ENCODE results near the gene PIM2.

PIM2 gene

DNA sequence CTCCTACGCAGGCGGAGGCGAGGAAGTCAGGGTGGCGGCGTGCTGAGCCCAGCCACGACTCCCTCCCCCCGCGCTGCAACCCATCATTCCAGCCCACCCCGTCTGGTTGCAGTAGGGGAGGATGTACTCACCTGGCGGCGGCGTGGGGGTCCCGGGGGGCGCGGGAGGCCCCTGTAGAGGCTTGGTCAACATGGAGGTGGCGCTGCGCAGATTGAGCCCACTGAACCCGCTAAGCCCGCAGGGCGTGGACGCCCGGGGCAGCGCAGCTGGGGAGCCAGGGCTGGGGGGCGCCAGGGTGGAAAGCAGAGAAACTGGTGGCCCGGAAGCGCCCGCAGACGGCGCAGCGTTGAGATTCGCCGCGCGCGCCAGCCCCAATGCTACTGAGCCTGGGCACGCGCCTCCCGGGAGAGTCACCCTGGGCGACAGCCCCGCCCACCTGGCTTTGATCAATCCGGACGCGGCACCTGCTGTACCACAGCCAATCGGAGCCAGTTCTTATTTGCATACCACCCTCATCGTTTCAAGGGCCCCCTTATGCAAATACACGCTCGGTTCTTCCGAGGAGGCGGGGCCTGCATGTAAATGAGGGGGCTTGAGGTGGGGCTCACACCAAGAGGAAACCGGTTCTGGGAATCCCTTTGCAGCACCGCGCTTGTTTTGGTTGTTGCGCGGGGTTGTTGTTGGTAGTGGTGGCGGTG, at the start of gene PIM2:
PIM2 (minus strand) TSS at position 382 of the 698 bp plus-strand sequence; CDS start at position 192, 190 bp downstream.
- DNase-seq, result peak; percentile 88

DNA sequence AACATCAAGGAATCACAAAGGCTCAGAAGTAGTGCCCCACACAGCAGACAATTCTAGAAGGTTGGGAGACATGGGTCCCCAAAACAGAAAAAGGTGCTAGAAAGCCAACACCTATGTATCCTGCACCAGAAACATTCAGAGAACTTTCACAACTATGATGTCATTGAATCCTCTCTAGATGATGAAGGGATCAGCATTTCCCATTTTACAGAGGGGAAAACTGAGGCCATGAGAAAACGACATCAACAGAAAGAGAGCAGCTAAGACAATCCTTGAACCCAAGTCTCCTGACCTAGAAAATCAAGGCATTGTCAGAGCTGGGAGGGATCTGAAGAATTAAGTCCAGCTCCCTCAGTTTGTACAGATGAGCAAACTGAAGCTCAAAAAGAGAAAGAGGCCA, 49.6 kb upstream of the PIM2 start:
- DNase-seq, result no peak

DNA sequence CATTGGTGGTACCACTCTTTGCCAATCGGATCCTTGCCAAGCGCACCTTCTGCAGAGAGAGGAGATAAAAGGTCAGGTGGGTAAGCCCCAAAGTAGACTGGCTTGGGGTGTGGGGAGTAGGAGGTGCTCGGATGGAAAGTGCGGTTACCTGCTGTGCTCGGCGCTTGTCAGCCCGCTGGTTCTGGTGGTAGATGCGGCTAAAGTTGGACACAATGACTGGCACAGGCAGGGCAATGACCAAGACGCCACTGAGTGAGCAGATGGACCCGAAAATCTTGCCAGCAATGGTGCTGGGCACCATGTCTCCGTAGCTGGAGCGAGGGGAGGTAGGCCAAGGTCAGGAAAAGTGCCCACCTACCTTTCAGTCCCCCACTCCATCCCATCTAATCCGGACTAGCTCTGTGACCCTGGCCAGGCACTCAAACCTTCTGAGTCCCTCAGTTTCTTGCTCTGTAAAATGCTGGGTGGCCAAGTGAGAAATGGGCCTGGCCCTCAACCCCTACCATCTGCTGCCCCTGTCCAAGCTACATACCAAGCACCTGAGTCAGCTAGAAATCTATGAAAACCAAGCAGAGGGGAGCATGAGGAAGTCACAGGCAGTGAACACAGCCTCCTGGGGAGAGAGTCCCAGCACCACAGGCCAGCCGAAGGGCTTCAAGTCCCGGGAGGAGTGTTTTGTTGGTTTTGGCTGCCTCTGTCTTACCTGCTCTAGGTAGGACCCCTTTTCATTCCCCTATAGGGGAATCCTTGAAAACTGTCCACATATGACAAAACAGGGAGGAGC, 48.2 kb upstream of the PIM2 start:
- DNase-seq, result no peak

DNA sequence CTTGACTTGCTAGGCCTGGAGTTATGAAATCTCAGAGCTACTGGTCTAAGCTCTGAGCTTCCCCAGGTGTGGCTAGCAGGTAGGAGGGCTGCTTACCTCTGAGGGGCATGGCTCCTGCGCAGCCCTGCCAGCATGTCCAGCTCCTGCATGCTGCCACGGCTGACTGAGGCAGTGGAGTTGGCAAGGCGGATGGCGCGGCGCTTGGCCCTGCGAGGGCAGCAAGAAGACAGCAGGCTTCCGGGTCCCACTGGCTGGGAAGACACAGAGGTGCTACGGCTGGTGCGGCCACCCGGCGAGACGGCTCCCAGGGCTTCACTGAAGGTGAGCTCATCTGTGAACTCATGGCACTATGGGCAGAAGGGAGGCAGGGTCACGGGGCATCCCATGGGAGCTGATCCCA, 47.1 kb upstream of the PIM2 start:
- DNase-seq, result no peak

DNA sequence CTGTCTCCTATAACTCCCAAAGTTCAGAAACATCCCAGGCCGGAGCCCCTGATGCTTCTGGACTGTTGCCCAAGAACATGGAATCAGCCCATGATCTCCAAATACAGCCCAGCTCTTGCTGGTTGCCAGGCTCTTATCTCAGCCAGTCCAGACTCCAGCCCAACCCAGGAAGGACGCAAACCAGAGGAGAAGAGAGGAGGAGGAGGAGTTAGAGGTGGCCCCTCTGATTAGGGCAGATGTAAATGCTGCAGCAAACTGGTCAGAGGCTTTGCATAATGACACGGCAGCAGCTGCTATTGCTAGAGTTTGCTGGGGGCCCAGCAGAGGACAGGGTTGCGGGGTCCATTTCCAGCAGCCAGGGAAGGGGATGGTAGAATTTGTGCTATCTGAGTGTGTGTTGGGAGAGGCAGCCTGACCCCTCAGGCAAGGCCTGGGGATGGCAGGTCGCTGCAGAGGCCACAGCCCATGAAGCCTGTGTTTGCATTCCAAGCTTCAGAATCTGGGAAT, 42.8 kb upstream of the PIM2 start:
- no peak for DNase-seq

DNA sequence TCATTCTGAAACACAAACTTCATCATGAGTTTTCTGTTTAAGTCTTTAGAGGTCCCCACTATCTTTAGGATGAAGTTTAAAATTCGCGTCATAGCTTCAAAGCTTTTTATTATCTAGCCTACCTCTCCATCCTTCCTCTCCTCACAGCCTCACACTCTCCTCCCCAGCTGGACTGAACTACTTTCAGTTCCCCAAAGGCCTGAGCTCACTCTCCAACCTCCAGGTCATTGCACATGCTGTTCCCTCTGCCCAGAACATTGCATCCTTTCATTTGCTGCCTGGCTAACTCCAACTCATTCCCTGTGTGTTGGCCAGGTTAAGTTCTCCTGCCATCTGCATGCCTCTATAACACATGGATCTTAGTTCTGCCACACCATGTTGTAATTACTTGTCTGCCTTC, 41.5 kb upstream of the PIM2 start:
- no peak for DNase-seq

DNA sequence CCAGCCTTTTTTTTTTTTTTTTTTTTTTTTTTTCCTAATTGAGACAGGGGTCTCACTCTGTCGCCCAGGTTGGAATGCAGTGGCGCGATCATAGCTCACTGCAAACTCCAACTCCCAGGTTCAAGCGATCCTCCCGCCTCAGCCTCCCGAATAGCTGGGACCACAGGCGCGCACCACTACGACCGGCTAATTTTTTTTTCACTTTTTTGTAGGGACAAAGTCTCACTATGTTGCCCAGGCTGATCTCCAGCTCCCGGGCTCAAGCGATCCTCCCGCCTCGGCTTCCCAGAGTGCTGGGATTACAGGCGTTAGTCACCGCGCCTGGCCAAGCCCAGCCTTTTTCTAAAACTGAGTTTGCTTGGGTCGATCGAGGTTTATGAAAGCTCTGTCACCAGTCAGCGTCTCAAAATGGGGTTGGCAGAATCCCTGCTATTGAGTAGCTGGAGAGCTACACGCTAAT, 39.8 kb upstream of the PIM2 start:
- no peak for DNase-seq

DNA sequence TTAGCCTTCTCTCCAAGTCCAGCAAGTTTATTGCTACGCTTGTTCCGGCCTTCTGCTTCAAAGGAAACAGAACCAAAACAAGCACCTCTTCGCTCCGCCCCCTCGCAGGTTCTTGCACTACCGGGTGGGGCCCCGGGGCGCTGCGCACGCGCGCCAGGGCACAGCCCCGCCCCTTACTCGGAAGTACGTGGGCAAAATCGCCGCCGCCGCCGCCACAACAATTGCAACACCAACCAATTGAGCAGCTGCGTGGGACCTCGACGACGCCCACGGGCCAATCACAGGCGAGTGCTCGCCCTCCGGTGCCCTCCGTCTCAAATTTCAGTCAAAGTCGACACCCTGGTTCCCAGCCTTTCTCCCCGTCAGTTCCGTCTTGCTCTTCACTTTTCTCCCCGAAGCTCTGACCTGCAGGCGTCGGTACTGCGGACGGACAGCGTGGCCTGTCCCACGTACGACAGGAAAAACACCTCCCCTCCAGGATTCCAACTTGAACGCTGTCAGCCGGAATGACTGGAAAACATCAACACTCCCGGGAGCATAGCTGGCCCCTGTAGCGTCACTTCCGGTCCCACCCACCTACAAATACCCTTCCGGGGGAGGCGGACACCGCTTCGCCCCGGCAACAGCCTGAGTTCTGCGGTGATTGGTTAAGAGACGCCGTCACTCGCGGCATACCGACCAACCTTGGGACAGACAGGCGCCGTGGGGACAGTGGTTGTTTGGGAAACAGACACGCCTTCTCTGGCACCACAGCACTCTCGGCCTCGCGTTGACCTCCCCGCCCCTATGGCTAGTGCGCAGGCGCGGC, 39.2 kb upstream of the PIM2 start:
- DNase-seq, result peak; percentile 86

DNA sequence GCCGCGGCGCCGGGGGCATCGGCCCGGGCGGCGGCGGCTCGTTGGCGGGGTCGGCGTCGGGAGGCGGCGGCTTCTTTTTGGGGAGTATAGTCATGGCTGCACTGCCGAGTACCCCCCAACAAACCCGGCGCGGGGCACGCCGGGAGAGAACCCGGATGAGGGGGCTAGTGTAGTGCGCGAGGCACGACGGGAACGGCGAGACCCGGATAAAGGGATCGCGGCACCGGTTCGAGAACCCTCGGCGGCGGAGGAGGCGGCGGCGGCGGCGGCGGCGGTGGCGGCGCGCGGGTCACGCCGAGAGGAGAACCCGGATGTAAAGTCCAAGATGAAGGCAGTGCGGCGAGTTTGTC, 38.6 kb upstream of the PIM2 start, which contains the start of gene OTUD5:
OTUD5 (minus strand) TSS at position 131 of the 350 bp plus-strand sequence; CDS start at position 94, 37 bp downstream.
- peak; percentile 73 for DNase-seq

DNA sequence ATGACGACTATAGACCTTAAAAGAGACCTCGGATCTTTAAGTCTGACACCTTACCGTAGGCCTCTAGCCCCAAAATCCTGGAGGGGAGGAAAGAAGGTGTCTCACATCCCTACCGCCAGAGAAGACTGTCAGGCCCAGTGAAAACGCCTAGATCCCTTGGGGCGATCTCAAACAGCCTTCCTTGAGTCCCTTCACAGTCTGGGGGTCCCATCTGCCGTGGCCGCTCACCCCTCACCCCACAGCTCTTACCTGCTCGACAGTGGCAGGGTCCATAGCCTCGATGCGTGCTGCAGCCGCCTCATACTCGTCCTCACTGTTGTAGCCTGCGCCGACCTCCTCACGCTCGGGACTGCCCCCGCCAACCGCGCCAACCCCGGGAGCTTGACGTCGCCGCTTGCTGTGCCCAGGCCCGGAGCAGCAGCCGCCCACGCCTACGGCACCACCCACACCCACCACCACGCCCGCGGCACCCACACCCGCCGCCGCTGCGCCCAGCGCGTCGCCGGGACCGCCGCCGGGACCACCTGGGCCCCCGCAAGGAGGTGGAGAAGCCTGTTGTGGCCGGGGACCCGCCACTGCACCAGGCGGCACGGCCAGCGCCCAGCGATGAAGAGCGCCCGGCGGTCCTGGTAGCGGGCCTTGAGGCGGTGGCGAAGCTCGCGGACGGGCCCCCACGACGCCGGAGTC, 38.0 kb upstream of the PIM2 start:
- DNase-seq, result peak; percentile 62

DNA sequence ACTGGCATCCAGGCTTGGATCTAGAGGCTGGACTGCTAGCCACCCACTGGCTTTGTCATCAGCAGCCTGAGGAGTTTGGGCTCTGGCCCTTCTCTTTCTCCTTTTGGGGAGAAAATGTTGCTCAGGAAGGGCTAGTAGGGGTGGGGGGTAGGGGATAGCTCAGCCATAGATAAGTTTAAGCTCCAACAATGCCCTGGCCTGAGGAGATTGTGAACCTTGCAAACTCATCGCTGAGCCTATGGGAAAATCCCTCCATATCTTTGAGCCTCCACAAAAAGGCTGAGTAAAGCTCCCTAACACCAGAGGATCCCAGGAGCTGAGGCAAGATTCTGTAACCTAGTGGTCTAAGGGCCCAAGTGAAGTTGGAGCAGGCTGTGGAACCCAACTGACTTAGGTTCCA, 29.8 kb upstream of the PIM2 start:
- no peak for DNase-seq

DNA sequence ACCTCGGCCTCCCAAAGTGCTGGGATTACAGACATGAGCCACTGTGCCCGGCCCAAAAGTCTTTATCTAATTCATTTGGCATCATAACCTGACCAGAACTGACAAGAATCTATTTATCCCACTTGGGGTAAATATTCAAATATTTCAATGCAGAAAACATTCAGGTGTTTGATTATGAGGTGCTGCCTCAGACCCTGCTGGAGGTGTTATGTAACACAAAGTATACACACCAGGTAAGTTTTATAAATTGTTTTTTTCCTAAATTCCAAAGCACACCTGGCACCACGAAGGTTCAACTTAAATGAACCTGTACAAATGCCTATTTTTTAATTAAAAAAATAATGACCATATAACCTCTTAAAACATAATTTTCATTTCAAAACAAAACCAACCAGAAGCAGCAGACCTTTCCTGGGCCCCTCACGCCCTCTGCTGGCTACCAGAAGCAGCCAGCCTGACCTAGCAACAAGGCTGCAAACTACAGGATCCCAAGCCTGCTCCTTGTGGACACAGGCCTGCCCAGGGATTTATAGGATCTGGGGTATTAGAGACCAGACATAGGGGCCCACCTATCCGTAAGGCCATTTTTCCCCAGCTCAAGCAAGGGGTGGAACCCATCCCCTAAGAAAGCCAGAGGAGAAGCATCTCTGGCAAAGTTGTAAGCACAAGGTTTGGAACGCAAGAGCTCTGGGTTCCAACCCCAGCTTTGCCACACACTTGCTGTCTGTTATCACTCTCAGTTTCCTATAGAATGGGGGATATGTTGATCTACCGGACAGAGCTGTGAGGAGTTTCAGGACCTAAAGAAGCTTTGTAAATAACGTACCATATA, 26.9 kb upstream of the PIM2 start:
- peak; percentile 51 for DNase-seq

DNA sequence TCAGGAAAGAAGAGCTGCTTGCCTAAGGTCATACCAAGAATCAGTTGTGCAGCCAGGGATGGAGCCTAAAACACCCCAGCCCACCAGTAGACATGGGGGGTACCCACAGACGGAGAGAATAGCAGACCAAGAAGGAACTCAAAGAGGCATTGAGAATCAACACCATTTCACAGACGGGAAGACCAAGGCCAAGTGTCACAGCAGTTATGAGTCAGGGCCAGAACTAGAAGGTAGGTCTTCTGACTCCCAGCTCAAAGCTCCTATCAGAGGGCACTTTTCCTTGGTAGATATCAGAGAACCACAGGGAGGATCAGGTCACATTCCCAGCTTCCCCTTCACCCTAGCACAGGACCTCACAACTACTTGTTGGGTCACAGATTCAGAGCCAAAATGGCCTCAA, 24.1 kb upstream of the PIM2 start:
- no peak for DNase-seq

DNA sequence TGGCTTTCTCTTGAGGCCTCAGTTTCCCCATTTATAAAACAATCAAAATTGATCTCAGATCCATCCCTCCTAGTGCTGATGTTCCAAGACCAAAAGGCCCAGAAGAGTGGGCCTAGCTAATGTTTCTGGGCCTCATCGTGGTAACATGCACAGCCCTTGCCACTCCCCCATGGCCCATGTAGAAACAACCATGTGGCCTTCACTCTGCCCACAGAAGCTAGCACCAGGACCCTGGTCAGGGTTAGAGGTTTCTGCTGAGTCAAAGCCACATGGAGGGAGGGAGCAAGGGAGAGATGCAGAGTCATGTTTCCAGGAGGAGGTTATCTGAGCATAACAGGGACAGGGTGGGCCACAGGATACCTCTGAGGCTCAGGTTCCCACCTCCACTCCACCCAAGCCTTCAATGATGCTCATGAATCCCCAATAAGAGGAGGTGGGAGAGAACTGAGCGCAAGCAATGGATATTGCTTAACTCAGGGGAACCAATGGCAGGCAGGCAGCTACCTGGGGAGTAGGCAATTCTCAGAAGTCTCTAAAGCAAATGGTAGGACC, 21.7 kb upstream of the PIM2 start:
- no peak for DNase-seq

DNA sequence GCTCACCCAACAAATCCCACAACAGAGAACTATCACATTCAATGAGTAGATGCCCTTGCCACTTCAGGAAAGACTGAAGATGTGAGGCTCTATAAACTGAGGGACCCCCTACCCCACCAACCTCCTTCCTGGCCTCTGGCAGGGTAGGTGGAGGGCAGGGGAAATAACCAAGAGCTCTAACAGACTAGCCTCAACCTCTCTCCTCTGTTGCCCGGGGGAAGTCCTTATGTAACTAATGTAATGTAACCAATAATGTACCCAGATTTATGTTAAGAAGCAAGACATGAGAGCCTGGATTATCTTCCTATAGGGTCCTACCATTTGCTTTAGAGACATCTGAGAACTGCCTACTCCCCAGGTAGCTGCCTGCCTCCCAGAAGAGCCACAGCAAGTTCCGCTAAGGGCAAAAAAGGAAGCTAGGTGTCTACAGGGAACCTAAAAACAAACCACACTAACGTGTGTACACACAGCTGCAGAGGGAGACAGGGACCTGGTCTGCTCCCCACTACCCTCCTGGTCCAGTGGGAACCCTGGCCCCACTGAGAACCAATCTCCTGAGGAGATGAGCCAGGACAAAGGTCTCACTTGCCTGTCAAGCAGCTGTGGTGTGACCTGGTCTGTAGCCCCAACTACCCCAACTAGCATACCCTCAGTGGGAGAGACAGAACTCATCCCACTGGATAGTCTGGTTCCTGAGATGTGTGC, 20.9 kb upstream of the PIM2 start:
- no peak for DNase-seq

DNA sequence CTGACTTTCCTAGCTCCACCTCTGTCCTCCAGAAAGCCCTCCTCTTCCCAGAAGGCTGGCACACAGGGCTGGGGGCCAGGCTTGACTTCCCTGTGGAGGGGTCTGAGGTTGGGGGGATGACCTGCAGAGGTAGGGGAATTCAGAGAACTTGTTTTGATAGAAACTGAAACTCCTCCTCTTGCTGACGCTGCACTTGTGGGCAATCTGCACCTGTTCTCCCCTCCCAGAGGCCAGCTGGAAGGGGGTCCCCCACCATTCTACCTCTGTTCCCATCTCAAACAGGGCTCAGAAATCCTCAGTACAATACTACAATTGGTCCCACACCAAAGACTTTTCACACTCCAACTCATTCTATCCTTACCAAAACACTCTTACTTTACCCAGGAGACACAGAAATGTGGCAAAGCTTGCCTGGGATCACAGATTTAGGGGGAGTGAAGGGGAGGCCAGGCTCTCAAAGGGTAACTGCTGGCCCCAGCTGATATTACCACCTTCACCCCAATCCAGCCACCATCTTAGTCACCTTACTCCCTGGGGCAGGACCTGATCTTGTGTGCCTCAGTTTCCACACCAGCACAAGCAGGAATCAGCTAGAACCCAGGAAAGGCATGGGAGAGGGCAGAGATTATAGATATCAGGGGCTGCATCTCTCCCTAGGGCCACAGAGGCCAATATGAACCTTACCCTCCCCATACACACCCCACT, 20.0 kb upstream of the PIM2 start:
- DNase-seq, result peak; percentile 67

DNA sequence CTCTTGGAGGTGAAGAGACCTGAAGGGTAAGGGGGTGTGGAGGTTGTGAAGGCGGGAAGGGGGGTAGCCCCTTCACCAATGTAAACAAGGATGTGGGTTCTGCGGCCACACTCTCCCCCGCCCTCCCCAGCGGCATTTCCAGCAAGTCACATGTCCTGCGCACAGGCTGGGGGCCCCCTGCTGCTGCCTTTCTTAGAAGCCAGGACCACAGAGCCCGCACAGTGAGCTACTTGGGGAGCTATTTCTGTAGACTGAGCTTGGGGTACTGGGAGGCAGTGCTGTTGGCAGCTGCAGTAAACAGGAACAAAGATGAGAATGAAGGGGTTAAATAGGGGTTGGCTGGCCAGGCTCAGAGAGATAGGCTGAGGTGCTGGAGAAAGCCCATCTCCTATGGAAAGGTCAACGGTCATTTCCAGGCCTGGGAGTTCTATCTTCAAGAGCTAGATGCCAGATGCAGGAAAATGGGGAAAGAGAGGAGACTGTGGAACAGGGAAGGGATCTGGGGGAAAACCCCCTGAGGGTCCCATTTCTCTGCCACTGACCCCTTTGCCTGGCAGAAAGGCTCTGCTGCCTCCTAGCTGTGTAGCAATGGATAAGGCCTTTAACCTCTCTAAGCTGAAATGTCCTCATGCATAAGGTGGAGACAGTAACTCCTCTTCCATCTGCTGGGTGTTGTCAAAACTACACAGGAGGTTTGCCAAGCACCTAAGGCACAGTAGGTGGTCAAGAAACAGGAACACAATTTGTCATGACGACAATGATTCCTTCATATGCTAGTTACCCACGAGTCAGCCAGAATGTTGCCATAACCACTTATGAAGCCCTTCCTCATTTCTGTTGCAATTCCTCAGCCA, 18.5 kb upstream of the PIM2 start:
- peak; percentile 83 for DNase-seq

DNA sequence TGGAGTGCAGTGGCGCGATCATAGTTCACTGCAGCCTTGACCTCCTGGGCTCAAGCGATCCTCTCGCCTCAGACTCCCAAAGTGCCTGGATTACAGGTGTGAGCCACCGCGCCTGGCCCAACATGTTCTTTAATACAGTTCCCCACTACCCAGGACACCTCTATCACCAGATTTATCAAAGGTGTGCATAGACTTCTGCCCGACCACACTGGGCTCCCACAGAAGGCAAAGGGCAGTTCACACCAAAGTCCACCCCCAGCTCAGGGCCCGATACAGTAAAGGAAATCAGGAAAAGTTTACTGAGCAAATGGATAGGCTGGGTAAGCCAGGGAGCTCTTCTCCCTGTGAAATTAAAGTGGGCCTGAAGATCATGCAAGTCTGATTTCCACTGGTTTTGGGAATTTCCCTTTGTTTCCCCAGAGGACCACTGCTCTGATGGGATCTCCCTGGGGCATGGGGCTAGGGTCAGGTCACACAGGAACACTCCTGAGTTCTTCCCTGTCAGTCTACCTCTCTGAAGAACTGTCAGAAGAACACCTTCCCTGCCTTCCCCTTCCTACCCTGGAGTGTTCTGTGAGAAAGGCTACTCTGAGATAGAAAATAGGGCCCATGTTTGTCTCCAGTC, 17.7 kb upstream of the PIM2 start:
- DNase-seq, result no peak

DNA sequence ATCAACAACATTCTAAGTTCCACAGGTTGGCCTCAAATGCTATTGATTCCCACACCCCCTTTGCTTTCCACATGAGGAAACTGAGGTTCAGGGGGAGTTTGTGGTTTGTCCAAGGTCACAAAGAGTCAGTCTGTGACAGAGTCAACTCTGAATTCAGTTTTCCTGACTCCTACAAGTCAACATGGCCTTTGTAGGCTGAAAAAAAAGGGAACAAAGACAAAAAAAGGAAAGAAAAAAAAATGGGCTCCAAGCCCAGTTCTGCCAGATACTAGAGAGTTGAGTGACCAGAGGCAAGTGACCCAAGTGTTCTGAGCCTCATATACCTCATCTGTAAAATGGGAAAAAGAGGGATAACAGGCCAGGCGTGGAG, 16.5 kb upstream of the PIM2 start:
- no peak for DNase-seq

Data from stimulated activated CD4-positive, alpha-beta T cell treated with anti-CD3 and anti-CD28 coated beads, Interleukin-4, amount 100 ng/mL, for 1 hour (primary cell).